Choroid plexus epithelial cell (primary cell): ENCODE results near the gene KANTR.

Experiments used
- DNase-seq: peaks from one replicate; pipeline ENCODE4 v3.0.0-alpha.2; 2010; ENCODE audit warnings: low read depth
- H3K4me3 ChIP-seq: 2 replicates; pipeline ENCODE4 v1.5.1; 2011; ENCODE audit warnings: low read depth, mild to moderate bottlenecking, control low read depth, low read length, moderate library complexity
- CTCF ChIP-seq: conservative IDR thresholded peaks from 2 replicates; pipeline ENCODE4 v1.5.1; 2011; ENCODE audit warnings: low read depth, mild to moderate bottlenecking, control low read depth, inconsistent platforms, low read length, moderate library complexity

The KANTR gene

GRCh38 chrX:53094582-53094905 is 602 bp downstream of the KANTR start:
- DNase-seq = no peak
- H3K4me3 ChIP-seq = peak overlapping the region; percentile 76
- no peak for TF ChIP-seq CTCF

- no peak for TF ChIP-seq CTCF
- no peak overlapping the region for H3K4me3 ChIP-seq
These were observed 1.9 kb downstream of the KANTR start for GRCh38 chrX:53095796-53096195.

GRCh38 chrX:53114864-53115549 is 21.1 kb downstream of the KANTR start:
- H3K4me3 ChIP-seq = no peak overlapping the region
- TF ChIP-seq CTCF = no peak
- DNase-seq = no peak

More at GRCh38 chrX:53095796-53096195, 1.9 kb downstream of the KANTR start:
- no peak for DNase-seq

GRCh38 chrX:53115550-53115874 is 21.6 kb downstream of the KANTR start:
- no peak for DNase-seq
- TF ChIP-seq CTCF = no peak
- no peak overlapping the region for H3K4me3 ChIP-seq

- no peak for TF ChIP-seq CTCF
- peak; percentile 78 for DNase-seq
- H3K4me3 ChIP-seq = no peak overlapping the region
These were observed 22.2 kb downstream of the KANTR start for GRCh38 chrX:53116101-53116500.

GRCh38 chrX:53122013-53122412 is 28.1 kb downstream of the KANTR start:
- no peak overlapping the region for H3K4me3 ChIP-seq
- DNase-seq = no peak
- no peak for TF ChIP-seq CTCF

- no peak for DNase-seq
- no peak for TF ChIP-seq CTCF
- H3K4me3 ChIP-seq = no peak overlapping the region
These were observed 31.6 kb downstream of the KANTR start for GRCh38 chrX:53125506-53125905.
